CD1c-positive myeloid dendritic cell (primary cell): ENCODE measurements around the gene NRAS.
"Not testable (repeated sequence)": the region's sequence is repeated elsewhere in the genome, so short reads cannot be mapped to it uniquely, and the experiment has no call there.

Experiments
- DNase-seq: peaks from one replicate; pipeline ENCODE4 v3.0.0-alpha.2; 2016; ENCODE audit errors: extremely low spot score

The NRAS gene

DNA sequence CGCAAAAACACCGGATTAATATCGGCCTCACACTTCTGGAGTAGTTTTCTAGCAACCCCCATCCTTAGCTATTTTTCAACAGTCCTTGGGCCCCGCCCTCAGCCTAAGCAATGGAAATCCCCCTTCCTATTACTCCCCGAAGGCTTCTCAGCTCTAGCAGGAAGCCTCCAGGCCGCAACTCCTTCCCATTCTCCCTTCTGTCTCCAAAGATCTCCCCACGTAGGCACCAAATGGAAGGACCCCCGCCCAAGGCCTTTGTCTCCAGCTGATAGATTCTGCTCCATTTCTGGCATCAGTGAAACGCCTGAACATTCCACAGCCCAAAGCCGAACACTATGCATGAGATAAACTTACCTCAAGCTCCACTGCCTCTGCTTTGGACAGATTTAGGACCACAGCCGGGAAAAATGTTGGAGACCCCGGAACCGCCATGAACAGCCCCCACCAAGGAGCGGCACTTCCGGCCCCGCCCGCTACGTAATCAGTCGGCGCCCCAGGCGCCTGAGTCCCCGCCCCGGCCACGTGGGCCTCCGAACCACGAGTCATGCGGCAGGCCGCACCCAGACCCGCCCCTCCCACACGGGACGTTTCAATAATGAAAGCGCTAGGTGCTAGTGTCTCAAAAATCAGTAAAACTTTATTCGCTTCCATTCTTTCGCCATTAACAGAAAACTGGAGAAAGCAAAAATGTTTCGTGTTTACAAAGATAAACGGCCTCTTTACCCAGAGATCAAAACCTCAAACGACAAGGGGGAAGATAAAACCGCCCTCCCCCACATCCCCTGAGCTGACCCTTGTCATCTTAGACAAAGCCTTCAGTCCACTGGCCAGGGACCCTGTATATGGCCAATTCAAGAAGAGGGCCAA, at the start of gene NRAS:
NRAS (minus strand) TSS at position 468 of the 867 bp plus-strand sequence. CDS start 611 bp downstream, outside the sequence.
- DNase-seq: peak; percentile 98

- peak; percentile 46 for DNase-seq
These were observed 48.1 kb upstream of the NRAS start for GRCh38 chr1:114764689-114765088.

DNA sequence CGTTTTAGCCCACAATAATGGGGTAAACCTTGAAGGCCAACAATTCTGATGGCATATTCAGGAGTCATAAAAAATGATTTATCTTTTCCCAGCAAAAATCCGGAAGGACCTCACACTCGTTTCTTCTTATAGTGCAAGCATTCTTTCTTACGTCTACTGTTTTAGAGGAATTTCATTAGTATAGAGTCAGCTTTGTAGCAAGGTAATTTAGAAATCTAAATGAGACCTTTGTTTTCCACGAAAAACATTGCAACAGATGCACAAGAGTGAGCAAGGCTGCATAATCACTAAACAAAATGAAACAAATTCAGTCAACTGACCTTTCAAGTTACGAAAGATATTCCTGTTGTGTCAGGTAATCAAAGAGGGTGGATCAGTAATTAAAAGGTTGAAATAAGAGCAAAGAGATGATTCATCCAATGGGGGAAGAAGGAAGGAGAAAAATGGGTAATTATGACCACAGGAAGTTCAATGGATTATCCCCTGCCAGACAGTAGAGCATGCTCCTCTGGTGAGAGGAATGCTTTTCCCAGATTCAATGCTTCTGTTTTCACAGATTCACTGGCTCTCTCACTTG, 41.8 kb upstream of the NRAS start:
- no peak for DNase-seq

GRCh38 chr1:114757455-114758255, 41.1 kb upstream of the NRAS start, which contains the start of gene CSDE1:
TSS of gene CSDE1 (minus strand) at chr1:114757984. CDS start at chr1:114739890, 18,094 bp downstream.
- peak; percentile 100 for DNase-seq

- peak; percentile 60 for DNase-seq
These were observed 40.4 kb upstream of the NRAS start for GRCh38 chr1:114756949-114757454.

GRCh38 chr1:114756009-114756892, 39.7 kb upstream of the NRAS start:
- DNase-seq: no peak

GRCh38 chr1:114755006-114755931, 38.7 kb upstream of the NRAS start:
- DNase-seq: peak; percentile 55

DNA sequence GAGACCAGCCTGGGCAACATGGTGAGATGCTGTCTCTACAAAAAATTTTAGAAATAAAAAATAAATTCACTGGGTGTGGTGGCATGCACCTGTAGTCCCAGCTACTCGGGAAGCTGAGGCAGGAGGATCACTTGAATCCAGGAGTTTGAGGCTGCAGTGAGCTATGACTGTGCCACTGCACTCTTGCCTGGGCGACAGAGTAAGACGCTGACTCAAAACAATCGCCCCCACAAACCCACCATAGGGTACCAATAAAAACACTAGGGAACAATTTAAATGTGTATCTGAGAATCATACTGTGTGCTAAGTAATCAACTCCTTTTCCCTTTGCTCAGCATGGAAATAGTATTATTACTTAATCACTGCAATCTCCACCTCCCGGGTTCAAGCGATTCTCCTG, 37.1 kb upstream of the NRAS start:
- not testable (repeated sequence) for DNase-seq

DNA sequence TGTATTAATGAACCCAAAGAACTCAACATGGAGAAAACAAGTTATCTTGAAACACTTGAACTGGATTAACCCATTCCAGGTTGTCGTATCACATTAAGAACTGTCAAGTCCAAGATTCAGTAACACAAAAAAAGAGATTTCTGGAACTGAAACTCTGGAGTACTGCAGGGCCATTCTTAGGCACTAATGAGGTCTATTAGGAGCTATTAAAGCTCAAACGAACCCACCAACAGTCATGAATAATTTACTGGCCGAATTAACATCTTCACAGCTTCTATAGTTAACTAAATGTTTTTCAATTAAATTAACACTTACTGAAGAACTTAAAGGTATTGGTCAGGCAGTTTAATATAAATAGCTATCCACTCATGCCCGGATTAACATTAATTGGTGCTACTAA, 36.6 kb upstream of the NRAS start:
- no peak for DNase-seq

DNA sequence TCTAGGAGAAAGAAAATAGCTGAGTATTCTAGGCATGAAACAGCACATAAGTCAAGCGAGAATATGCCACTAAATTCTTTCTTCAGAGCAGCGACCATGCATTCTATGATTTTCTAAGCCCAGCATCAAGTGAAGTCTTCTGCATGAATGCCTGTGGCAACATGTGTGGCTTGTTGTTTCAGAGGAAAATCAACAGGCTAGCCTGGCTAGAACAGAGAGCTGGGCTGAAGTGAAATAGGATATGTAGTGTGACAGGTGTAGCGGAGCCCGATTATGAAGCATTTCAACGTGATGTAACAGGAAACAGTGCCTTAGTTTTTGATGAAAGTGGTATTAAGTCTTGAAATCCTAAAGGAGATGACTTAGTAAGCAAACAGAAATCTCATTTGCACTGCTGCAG, 34.2 kb upstream of the NRAS start:
- DNase-seq: no peak

DNA sequence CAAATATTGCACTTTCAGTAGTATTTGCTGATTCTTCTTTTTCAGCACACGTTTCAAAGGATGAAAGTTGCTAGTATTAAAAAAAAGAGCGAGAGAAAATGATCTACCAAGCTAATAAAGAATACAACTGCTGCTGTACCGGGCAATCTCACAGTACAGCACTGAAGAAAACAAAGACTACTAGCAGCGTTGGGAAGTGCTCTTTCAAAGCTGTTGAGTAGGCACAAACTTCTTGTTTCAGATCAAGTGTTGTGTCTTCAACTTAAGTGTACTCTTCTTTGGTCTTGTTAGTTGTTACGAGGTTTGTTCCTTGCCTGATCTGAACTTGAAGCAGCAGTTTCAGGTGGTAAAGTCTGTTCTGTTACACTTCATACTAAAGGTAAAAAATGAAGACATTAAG, 33.3 kb upstream of the NRAS start:
- no peak for DNase-seq

DNA sequence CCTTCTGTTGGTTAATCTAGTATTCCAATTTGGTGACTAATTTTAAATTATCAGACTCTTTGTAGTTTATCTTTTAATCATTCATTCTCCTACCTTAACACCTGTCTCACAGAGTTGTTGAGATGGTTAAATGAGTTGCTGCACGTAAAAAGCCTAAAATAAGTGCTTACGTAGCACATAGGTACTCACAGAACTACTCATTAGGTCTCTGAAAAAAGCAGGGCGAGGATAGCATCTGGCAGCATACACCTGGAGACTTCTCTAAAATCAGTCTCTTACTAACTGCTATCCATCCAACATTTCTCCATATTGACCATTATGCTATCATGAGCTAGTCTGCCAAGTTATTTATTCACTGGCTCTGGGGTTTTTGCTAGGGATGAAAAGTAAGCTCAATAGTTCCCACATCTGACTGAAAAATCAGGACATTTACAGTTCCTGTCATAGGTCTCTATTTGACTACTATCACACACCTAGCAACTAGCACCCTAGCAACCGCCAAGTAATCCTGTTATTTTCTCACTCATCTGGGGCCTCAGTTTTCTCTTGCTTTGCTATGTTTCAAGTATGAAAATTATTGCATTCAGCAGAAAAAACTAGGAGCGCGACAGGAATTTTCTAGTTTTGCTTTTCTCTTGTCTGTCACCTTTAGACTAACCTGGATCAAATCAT, 30.0 kb upstream of the NRAS start:
- no peak for DNase-seq

GRCh38 chr1:114745291-114745690, 28.7 kb upstream of the NRAS start:
- DNase-seq: no peak

DNA sequence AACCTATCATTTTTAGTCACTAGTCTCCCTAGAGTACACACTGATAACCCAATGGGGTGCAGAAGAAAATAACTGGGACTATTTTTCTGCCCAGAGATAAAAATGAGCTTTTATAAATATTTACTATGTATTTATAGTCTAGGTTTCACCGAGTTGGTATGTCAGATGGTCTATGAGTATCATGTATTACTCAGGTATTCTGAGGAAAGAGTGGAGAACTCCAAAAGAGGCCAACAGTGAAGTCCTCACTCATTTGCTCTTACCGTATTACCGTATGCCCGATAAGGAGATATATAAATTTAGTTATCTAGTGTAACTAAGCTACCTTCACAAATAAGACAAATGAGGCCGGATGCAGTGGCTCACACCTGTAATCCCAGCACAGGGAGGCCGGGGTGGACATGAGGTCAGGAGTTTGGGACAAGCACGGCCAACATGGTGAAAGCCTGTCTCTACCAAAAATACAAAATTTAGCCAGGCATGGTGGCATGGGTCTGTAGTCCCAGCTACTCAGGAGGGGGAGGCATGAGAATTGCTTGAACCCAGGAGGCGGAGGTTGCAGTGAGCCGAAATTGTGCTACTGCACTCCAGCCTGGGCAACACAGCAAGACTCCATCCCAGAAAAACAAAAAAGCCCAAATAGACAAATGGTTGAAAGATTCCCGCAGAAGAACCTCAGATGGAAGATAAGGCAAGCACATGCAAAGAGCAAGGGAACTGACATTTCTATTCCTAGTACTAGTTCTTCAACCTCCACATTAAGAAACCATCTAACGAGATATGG, 25.6 kb upstream of the NRAS start:
- DNase-seq: no peak

DNA sequence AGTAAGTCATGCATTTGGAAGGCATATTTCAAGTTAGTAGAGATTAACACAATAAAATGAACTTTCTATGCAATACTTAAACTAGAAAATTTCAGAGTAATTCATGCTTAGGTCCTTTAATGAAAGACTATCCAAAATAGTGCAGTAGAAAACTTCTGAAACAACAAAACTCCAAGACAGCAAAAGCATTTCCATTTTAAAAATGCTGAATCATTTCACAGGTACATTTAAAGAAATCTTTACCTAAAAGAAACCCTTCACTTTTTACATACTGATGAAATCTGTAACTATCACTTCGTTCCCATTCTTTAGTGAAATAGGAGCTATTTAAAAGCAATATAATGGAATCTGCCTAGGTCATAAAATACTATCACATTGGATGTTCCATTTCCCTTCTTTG, 23.8 kb upstream of the NRAS start:
- DNase-seq: no peak

GRCh38 chr1:114737314-114737849, 20.8 kb upstream of the NRAS start:
- no peak for DNase-seq

DNA sequence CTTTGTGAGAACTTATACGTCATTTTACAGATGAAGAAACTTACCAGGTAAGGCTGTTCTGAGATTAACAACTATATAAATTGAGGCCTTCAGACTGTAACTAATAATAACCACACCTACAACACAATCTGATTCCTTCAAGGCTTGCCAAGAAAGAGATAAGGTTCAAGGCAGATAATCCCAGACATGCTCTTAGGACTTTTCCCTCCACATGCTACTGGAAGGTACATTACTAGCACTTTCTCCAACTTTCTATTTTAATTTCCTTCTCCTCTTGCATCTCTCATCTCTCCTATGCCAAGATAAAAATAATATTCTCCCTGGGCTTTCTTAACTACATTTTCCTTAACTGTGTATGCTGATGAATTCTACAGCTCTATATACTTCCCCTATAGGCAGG, 18.9 kb upstream of the NRAS start:
- DNase-seq: no peak

GRCh38 chr1:114729782-114730181, 13.2 kb upstream of the NRAS start:
- no peak for DNase-seq
